HCT116 (cell line): ENCODE data around the gene TRRAP. TPM values are rescaled to one million over a fixed set of nuclear protein-coding genes. Genes with fewer than 3 reads are reported as not detected.

Experiments
- ATAC-seq: fragments of 200-7000 bp; cut with Tn5 transposase; 2 replicates; pipeline ENCODE4 v1.9.1; 2020; ENCODE audit warnings: mild to moderate bottlenecking, moderate library complexity
- BruUV-seq: library from RNA; stranded (reverse); fragments of 400-500 nt; replicated peaks from 2 replicates; lab custom pipeline; 2021; lab: Mats Ljungman, UMichigan
- CTCF ChIA-PET: fragments of 300-600 bp; sonication (Branson Sonifier 250); formaldehyde crosslinking; loops from one replicate; lab custom pipeline; 2021; ENCODE audit warnings: antibody characterized with exemption; lab: Charles Lee
- POLR2A ChIA-PET: fragments of 300-600, 350-600 bp; sonication (Branson Sonifier 250); formaldehyde crosslinking; loops from one replicate; lab custom pipeline; 2021; ENCODE audit warnings: antibody characterized with exemption; lab: Charles Lee
- RAD21 ChIA-PET, 2 experiments: fragments of 300-600 bp; sonication (Branson Sonifier 250); formaldehyde crosslinking; loops; one replicate each; lab custom pipeline; 2023; ENCODE audit warnings: low total read pairs in 2 of 2; ENCODE audit not compliant: uncharacterized antibody in 2 of 2, unreplicated experiment in 2 of 2, low non-redundant PET in 1 of 2; lab: Charles Lee
- DNase-seq: peaks from one replicate; pipeline ENCODE4 v3.0.0-alpha.2; 2010; ENCODE audit warnings: low read depth, low spot score
- H2AFZ ChIP-seq: fragments of 200-600 bp; shearing (Covaris generic), sonication (generic); 2 replicates; pipeline ENCODE4 v1.6.1; 2017; ENCODE audit warnings: low read depth, mixed run types, mixed read lengths, antibody characterized with exemption, low read length; ENCODE audit not compliant: poor library complexity, severe bottlenecking
- H3K27ac ChIP-seq: 2 replicates; pipeline ENCODE4 v1.5.1; 2012; ENCODE audit warnings: low read depth, low read length
- H3K27me3 ChIP-seq: fragments of 200-600 bp; sonication (generic); 2 replicates; pipeline ENCODE4 v1.6.1; 2016; ENCODE audit warnings: mixed run types, low read length, mixed read lengths; ENCODE audit not compliant: insufficient read depth
- H3K36me3 ChIP-seq, 2 experiments: fragments of 200-500 bp in 1 of 2; fragments of 200-600 bp in 1 of 2; sonication (Bioruptor generic) in 1 of 2; sonication (generic) in 1 of 2; 2 replicates each; pipeline versions ENCODE4 v1.5.1 to v1.6.1; 2014 to 2016; ENCODE audit warnings: low read length in 2 of 2, inconsistent platforms in 1 of 2, mixed read lengths in 1 of 2, mixed run types in 1 of 2; ENCODE audit not compliant: insufficient read depth in 2 of 2, control insufficient read depth in 1 of 2
- H3K4me1 ChIP-seq, 2 experiments: fragments of 200-600 bp in 1 of 2; sonication (generic) in 1 of 2; 2 replicates each; pipeline versions ENCODE4 v1.5.1 to v1.6.1; 2012 to 2017; ENCODE audit warnings: low read length in 2 of 2, inconsistent platforms in 1 of 2, mild to moderate bottlenecking in 1 of 2, mixed read lengths in 1 of 2, mixed run types in 1 of 2, moderate library complexity in 1 of 2; ENCODE audit not compliant: insufficient read depth in 2 of 2, control insufficient read depth in 1 of 2
- H3K4me2 ChIP-seq: fragments of 200-600 bp; sonication (generic); 2 replicates; pipeline ENCODE4 v1.6.1; 2017; ENCODE audit warnings: mixed run types, low read length, mixed read lengths
- H3K4me3 ChIP-seq, 2 experiments: fragments of 200-600 bp in 1 of 2; sonication (generic) in 1 of 2; replicated peaks in 1 of 2; 2 replicates each; pipeline ENCODE4 v1.5.1; 2011 to 2016; ENCODE audit warnings: low read length in 2 of 2, control low read depth in 1 of 2, low read depth in 1 of 2, mild to moderate bottlenecking in 1 of 2, mixed read lengths in 1 of 2, mixed run types in 1 of 2
- H3K79me2 ChIP-seq: fragments of 200-600 bp; sonication (generic); 2 replicates; pipeline ENCODE4 v1.6.1; 2017; ENCODE audit warnings: mild to moderate bottlenecking, mixed run types, low read length, moderate library complexity, mixed read lengths; ENCODE audit not compliant: insufficient read depth
- H3K9ac ChIP-seq: fragments of 200-600 bp; sonication (generic); 2 replicates; pipeline ENCODE4 v1.6.1; 2016; ENCODE audit warnings: low read length, mixed read lengths
- H3K9me2 ChIP-seq: fragments of 200-600 bp; sonication (generic), shearing (Covaris generic); 2 replicates; pipeline ENCODE4 v1.6.1; 2017; ENCODE audit warnings: mixed run types, mild to moderate bottlenecking, moderate library complexity; ENCODE audit not compliant: insufficient read depth
- H3K9me3 ChIP-seq, 2 experiments: fragments of 200-500 bp in 1 of 2; fragments of 200-600 bp in 1 of 2; sonication (Bioruptor generic) in 1 of 2; sonication (generic) in 1 of 2; 2 replicates each; pipeline ENCODE4 v1.6.1; 2014 to 2017; ENCODE audit warnings: low read length in 2 of 2, mixed read lengths in 2 of 2, inconsistent platforms in 1 of 2, low read depth in 1 of 2, mild to moderate bottlenecking in 1 of 2, mixed run types in 1 of 2, moderate library complexity in 1 of 2; ENCODE audit not compliant: control insufficient read depth in 1 of 2, insufficient read depth in 1 of 2
- H4K20me1 ChIP-seq: fragments of 200-600 bp; sonication (generic), shearing (Covaris generic); 2 replicates; pipeline ENCODE4 v1.6.1; 2017; ENCODE audit warnings: mixed run types, mild to moderate bottlenecking, moderate library complexity; ENCODE audit not compliant: insufficient read depth
- CBX3 ChIP-seq: IDR thresholded peaks from 2 replicates; pipeline ENCODE4 v1.6.1; 2012; ENCODE audit warnings: low read depth
- CEBPB ChIP-seq: IDR thresholded peaks from 2 replicates; pipeline ENCODE4 v1.6.1; 2012; ENCODE audit warnings: low read depth
- EGR1 ChIP-seq: IDR thresholded peaks from 2 replicates; pipeline ENCODE4 v1.6.1; 2012; ENCODE audit warnings: low read depth
- EZH2 ChIP-seq: fragments of 200-600 bp; sonication (generic); IDR thresholded peaks from 2 replicates; pipeline ENCODE4 v1.6.1; 2017; ENCODE audit warnings: antibody characterized with exemption, mixed run types
- EZH2phosphoT487 ChIP-seq: fragments of 200-600 bp; IDR thresholded peaks from 2 replicates; pipeline ENCODE4 v1.6.1; 2018; ENCODE audit warnings: antibody characterized with exemption, borderline replicate concordance
- FOSL1 ChIP-seq: IDR thresholded peaks from 2 replicates; pipeline ENCODE4 v1.6.1; 2012; ENCODE audit warnings: low read depth
- JUND ChIP-seq: IDR thresholded peaks from 2 replicates; pipeline ENCODE4 v1.6.1; 2012
- MAX ChIP-seq: IDR thresholded peaks from 2 replicates; pipeline ENCODE4 v1.6.1; 2012
- POLR2A ChIP-seq: IDR thresholded peaks from 2 replicates; pipeline ENCODE4 v1.7.0; 2011; ENCODE audit warnings: borderline replicate concordance; ENCODE audit not compliant: insufficient read depth, insufficient read length; ENCODE audit errors: extremely low read depth
- POLR2AphosphoS5 ChIP-seq: IDR thresholded peaks from 2 replicates; pipeline ENCODE4 v1.6.1; 2011; ENCODE audit warnings: mild to moderate bottlenecking, low read depth, low read length, moderate library complexity
- RAD21 ChIP-seq: IDR thresholded peaks from 2 replicates; pipeline ENCODE4 v1.6.1; 2012; ENCODE audit warnings: low read depth, mild to moderate bottlenecking
- REST ChIP-seq: IDR thresholded peaks from 2 replicates; pipeline ENCODE4 v1.6.1; 2012; ENCODE audit warnings: low read depth
- SP1 ChIP-seq: IDR thresholded peaks from 2 replicates; pipeline ENCODE4 v1.6.1; 2012; ENCODE audit warnings: low read depth
- SRF ChIP-seq: IDR thresholded peaks from 2 replicates; pipeline ENCODE4 v1.6.1; 2012; ENCODE audit warnings: low read depth
- TCF7L2 ChIP-seq: IDR thresholded peaks from 2 replicates; pipeline ENCODE4 v1.7.0; 2011; ENCODE audit warnings: borderline replicate concordance, inconsistent platforms; ENCODE audit not compliant: insufficient read depth, insufficient read length; ENCODE audit errors: extremely low read depth
- YY1 ChIP-seq: IDR thresholded peaks from 2 replicates; pipeline ENCODE4 v1.6.1; 2011; ENCODE audit warnings: low read length, low read depth, moderate library complexity, mild to moderate bottlenecking; ENCODE audit not compliant: insufficient replicate concordance; ENCODE audit errors: extremely low read depth
- ZFX ChIP-seq: fragments of 450-650 bp; IDR thresholded peaks from 2 replicates; pipeline ENCODE4 v1.6.1; 2017
- ZNF274 ChIP-seq: fragments of 200-500 bp; sonication (Bioruptor generic); IDR thresholded peaks from 2 replicates; pipeline ENCODE4 v1.6.1; 2014; ENCODE audit warnings: mild to moderate bottlenecking, low read depth, low read length, inconsistent platforms
- intact Hi-C: fragments of 100-400 bp; cut with micrococcal nuclease; formaldehyde crosslinking; loops from 2 replicates; pipeline ENCODE4 v1.10.0; 2022
- total RNA-seq: library from RNA; stranded (reverse); gene quantifications from one replicate; pipeline ENCODE4 v1.2.1, GENCODE V29; 2021; ENCODE audit not compliant: unreplicated experiment
- TF ChIP-seq, protein P1 (sequence below): IDR thresholded peaks from 2 replicates; pipeline ENCODE4 v1.6.1; 2012

Gene TRRAP
- total RNA-seq, 1 experiment from 2014 or later, result 44.5 TPM

DNA sequence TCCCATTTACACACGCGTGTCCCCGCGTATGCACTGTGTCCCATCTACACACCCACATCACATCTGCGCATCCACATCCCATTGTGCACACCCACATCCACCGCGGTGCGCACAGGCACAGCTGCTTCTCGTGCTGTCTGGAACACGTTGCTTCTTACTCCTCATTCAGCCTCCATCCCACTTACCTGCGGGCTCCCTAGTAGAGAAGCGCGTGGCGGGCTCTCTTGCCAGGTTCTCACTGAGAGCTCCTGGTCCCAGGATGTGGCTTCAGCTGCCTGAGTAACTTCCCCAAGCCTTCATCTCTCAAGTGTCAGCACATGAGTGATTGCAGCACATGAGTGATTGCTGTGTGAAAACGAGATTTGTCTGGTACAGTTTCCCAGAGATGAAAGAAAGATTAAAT is 117.8 kb downstream of the TRRAP start:
- no peaks in the 10 kb centered on the region for H3K79me2 ChIP-seq
- no TSS peak for BruUV-seq
- no peaks in the 10 kb centered on the region for H3K9me3 ChIP-seq
- ChIA-PET CTCF (no interaction called here), POLR2A (no interaction called here)
- no peak overlapping the region for H3K9ac ChIP-seq
- ATAC-seq (no peak), DNase-seq (no peak)
- H3K4me2 ChIP-seq, result no peak overlapping the region
- no peaks in the 10 kb centered on the region for H3K9me2 ChIP-seq
- H4K20me1 ChIP-seq, result no peaks in the 10 kb centered on the region
- no peak overlapping the region for H3K4me3 ChIP-seq
- H3K27ac ChIP-seq, result no peak overlapping the region
- H2AFZ ChIP-seq, result no peak overlapping the region
- TF ChIP-seq POLR2A (no peak), SRF (no peak), EZH2phosphoT487 (no peak), EGR1 (no peak), CEBPB (no peak)
- TF ChIP-seq, all 23 proteins: peak for 0
- RAD21 ChIA-PET, result no interaction called here
- intact Hi-C loops, result no loop called here
- H3K27me3 ChIP-seq, result no peaks in the 10 kb centered on the region
- no peaks in the 10 kb centered on the region for H3K4me1 ChIP-seq
- H3K36me3 ChIP-seq, result peaks cover 31 to 52% of the 10 kb centered on the region in 2 experiments; a peak in 3 of 4 replicates

DNA sequence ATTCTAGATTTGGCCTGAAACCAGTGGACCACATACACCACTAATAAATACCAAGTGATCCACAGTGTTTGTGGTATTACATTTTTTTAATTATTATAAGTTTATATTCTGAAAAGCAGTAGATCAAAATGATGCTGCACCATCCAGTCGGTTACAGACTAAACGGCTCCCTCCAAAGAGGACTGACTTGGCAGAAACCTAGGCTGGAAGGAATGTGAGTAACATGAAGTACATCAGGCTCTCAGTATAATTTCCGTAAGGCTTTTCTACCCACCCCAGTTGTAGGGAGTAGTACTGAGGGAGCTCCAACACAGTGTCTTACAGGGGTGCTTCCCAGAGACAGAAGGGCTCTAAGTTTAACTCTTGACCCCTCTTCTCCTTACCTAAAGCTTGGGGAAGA is 119.5 kb downstream of the TRRAP start:
- DNase-seq (no peak), ATAC-seq (no peak)
- intact Hi-C loops, result no loop called here
- no peak overlapping the region for H2AFZ ChIP-seq
- H3K4me2 ChIP-seq, result no peak overlapping the region
- no peaks in the 10 kb centered on the region for H3K9me3 ChIP-seq
- H3K27ac ChIP-seq, result no peak overlapping the region
- ChIA-PET RAD21 (no interaction called here), CTCF (interaction anchor here (0.6 kb wide), 1 partner anchor 352 kb away, joined by 3 read pairs; no protein-coding TSS in a partner anchor), POLR2A (no interaction called here)
- H3K9me2 ChIP-seq, result no peaks in the 10 kb centered on the region
- H3K27me3 ChIP-seq, result no peaks in the 10 kb centered on the region
- H3K4me3 ChIP-seq, result no peak overlapping the region
- BruUV-seq, result no TSS peak
- H3K9ac ChIP-seq, result no peak overlapping the region
- no peaks in the 10 kb centered on the region for H4K20me1 ChIP-seq
- no peaks in the 10 kb centered on the region for H3K4me1 ChIP-seq
- H3K36me3 ChIP-seq, result peaks cover 23 to 43% of the 10 kb centered on the region in 2 experiments
- no peaks in the 10 kb centered on the region for H3K79me2 ChIP-seq
- no peak for TF ChIP-seq FOSL1
- no peak for TF ChIP-seq ZNF274
- no peak for TF ChIP-seq EGR1
- no peak for TF ChIP-seq ZFX
- TF ChIP-seq SP1, result no peak
- TF ChIP-seq, protein P1, sequence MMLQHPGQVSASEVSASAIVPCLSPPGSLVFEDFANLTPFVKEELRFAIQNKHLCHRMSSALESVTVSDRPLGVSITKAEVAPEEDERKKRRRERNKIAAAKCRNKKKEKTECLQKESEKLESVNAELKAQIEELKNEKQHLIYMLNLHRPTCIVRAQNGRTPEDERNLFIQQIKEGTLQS, result no peak
- no peak for TF ChIP-seq REST
- no peak for TF ChIP-seq JUND
- TF ChIP-seq RAD21, result no peak
- no peak for TF ChIP-seq CBX3
- TF ChIP-seq CEBPB, result no peak
- no peak for TF ChIP-seq MAX
- no peak for TF ChIP-seq POLR2A
- TF ChIP-seq YY1, result no peak
- TF ChIP-seq EZH2, result no peak
- TF ChIP-seq TCF7L2, result no peak
- no peak for TF ChIP-seq POLR2AphosphoS5
- no peak for TF ChIP-seq EZH2phosphoT487
